ENCODE results near the gene GALNT14. TPM values are rescaled to one million over a fixed set of nuclear protein-coding genes. Genes with fewer than 3 reads are reported as not detected.

GALNT14 gene
- total RNA-seq, 1 experiment from 2014 or later: not detected

- Histone ChIP-seq H3K4me3 (no peak overlapping the region), H3K27me3 (peaks cover 23% of the 10 kb centered on the region), H3K4me1 (no peaks in the 10 kb centered on the region), H3K27ac (no peak overlapping the region), H3K9me3 (replicated peaks) (no peaks in the 10 kb centered on the region), H3K36me3 (no peaks in the 10 kb centered on the region)
- DNase-seq: no peak
These were observed 3.9 kb upstream of the GALNT14 start for GRCh38 chr2:31142110-31142509.

- Histone ChIP-seq H3K27ac (no peak overlapping the region), H3K27me3 (peaks cover 18% of the 10 kb centered on the region), H3K9me3 (replicated peaks) (no peaks in the 10 kb centered on the region), H3K4me3 (no peak overlapping the region), H3K4me1 (no peaks in the 10 kb centered on the region), H3K36me3 (no peaks in the 10 kb centered on the region)
- DNase-seq: no peak
These were observed 3.3 kb upstream of the GALNT14 start for GRCh38 chr2:31141443-31142085.

- no peak for DNase-seq
- Histone ChIP-seq H3K9me3 (replicated peaks) (no peaks in the 10 kb centered on the region), H3K36me3 (no peaks in the 10 kb centered on the region), H3K27me3 (peaks cover 14% of the 10 kb centered on the region), H3K27ac (no peak overlapping the region), H3K4me3 (no peak overlapping the region), H3K4me1 (no peaks in the 10 kb centered on the region)
These were observed 1.9 kb upstream of the GALNT14 start for GRCh38 chr2:31140151-31140550.

- H3K27ac ChIP-seq: no peak overlapping the region
- H3K9me3 ChIP-seq (replicated peaks): no peaks in the 10 kb centered on the region
- no peak for DNase-seq
- H3K27me3 ChIP-seq: peaks cover 14% of the 10 kb centered on the region
- no peaks in the 10 kb centered on the region for H3K4me1 ChIP-seq
- no peaks in the 10 kb centered on the region for H3K36me3 ChIP-seq
- no peak overlapping the region for H3K4me3 ChIP-seq
These were observed 1.4 kb upstream of the GALNT14 start for GRCh38 chr2:31139671-31140070.

- no peaks in the 10 kb centered on the region for H3K9me3 ChIP-seq (replicated peaks)
- no peaks in the 10 kb centered on the region for H3K36me3 ChIP-seq
- H3K27ac ChIP-seq: no peak overlapping the region
- no peaks in the 10 kb centered on the region for H3K4me1 ChIP-seq
- peaks cover 16% of the 10 kb centered on the region for H3K27me3 ChIP-seq
- DNase-seq: no peak
- H3K4me3 ChIP-seq: no peak overlapping the region
These were observed 816 bp downstream of the GALNT14 start for GRCh38 chr2:31137211-31138036.

- Histone ChIP-seq H3K4me1 (no peaks in the 10 kb centered on the region), H3K4me3 (no peak overlapping the region), H3K27ac (no peak overlapping the region), H3K36me3 (no peaks in the 10 kb centered on the region), H3K9me3 (replicated peaks) (no peaks in the 10 kb centered on the region), H3K27me3 (peaks cover 10% of the 10 kb centered on the region)
- DNase-seq: no peak
These were observed 1.5 kb downstream of the GALNT14 start for GRCh38 chr2:31136732-31137131.

- Histone ChIP-seq H3K36me3 (no peaks in the 10 kb centered on the region), H3K27ac (no peak overlapping the region), H3K4me3 (no peak overlapping the region), H3K4me1 (no peaks in the 10 kb centered on the region), H3K9me3 (replicated peaks) (no peaks in the 10 kb centered on the region), H3K27me3 (peaks cover 13% of the 10 kb centered on the region)
- DNase-seq: no peak
These were observed 2.2 kb downstream of the GALNT14 start for GRCh38 chr2:31136000-31136399.

GRCh38 chr2:31134480-31134879, 3.8 kb downstream of the GALNT14 start:
- DNase-seq: no peak
- H3K36me3 ChIP-seq: no peaks in the 10 kb centered on the region

GRCh38 chr2:31132786-31133185, 5.5 kb downstream of the GALNT14 start:
- H3K9me3 ChIP-seq (replicated peaks): no peaks in the 10 kb centered on the region
- H3K27me3 ChIP-seq: peaks cover 19% of the 10 kb centered on the region
- DNase-seq: no peak

More at GRCh38 chr2:31134480-31134879, 3.8 kb downstream of the GALNT14 start:
- Histone ChIP-seq H3K9me3 (replicated peaks) (no peaks in the 10 kb centered on the region), H3K4me1 (no peaks in the 10 kb centered on the region), H3K4me3 (no peak overlapping the region), H3K27ac (no peak overlapping the region), H3K27me3 (peaks cover 7% of the 10 kb centered on the region)

GRCh38 chr2:31131871-31132270, 6.4 kb downstream of the GALNT14 start:
- no peak for DNase-seq
- Histone ChIP-seq H3K9me3 (replicated peaks) (no peaks in the 10 kb centered on the region), H3K27ac (no peak overlapping the region), H3K4me3 (no peak overlapping the region), H3K4me1 (no peaks in the 10 kb centered on the region), H3K36me3 (no peaks in the 10 kb centered on the region), H3K27me3 (peaks cover 23% of the 10 kb centered on the region)

More at GRCh38 chr2:31132786-31133185, 5.5 kb downstream of the GALNT14 start:
- H3K27ac ChIP-seq: no peak overlapping the region
- no peak overlapping the region for H3K4me3 ChIP-seq
- H3K4me1 ChIP-seq: no peaks in the 10 kb centered on the region
- H3K36me3 ChIP-seq: no peaks in the 10 kb centered on the region

- peaks cover 31% of the 10 kb centered on the region for H3K27me3 ChIP-seq
- no peaks in the 10 kb centered on the region for H3K4me1 ChIP-seq
- no peak overlapping the region for H3K4me3 ChIP-seq
- no peak overlapping the region for H3K27ac ChIP-seq
- H3K36me3 ChIP-seq: no peaks in the 10 kb centered on the region
- no peak for DNase-seq
- H3K9me3 ChIP-seq (replicated peaks): no peaks in the 10 kb centered on the region
These were observed 8.7 kb downstream of the GALNT14 start for GRCh38 chr2:31129375-31130171.

- no peak overlapping the region for H3K4me3 ChIP-seq
- DNase-seq: no peak
- H3K4me1 ChIP-seq: no peaks in the 10 kb centered on the region
- H3K27ac ChIP-seq: no peak overlapping the region
- H3K27me3 ChIP-seq: peaks cover 37% of the 10 kb centered on the region
- no peaks in the 10 kb centered on the region for H3K9me3 ChIP-seq (replicated peaks)
- H3K36me3 ChIP-seq: no peaks in the 10 kb centered on the region
These were observed 10.3 kb downstream of the GALNT14 start for GRCh38 chr2:31127931-31128330.

- no peaks in the 10 kb centered on the region for H3K9me3 ChIP-seq (replicated peaks)
- no peak for DNase-seq
- peaks cover 34% of the 10 kb centered on the region for H3K27me3 ChIP-seq
- H3K36me3 ChIP-seq: no peaks in the 10 kb centered on the region
- no peak overlapping the region for H3K27ac ChIP-seq
- no peak overlapping the region for H3K4me3 ChIP-seq
- H3K4me1 ChIP-seq: no peaks in the 10 kb centered on the region
These were observed 12.1 kb downstream of the GALNT14 start for GRCh38 chr2:31125918-31126695.

- no peak overlapping the region for H3K27ac ChIP-seq
- H3K36me3 ChIP-seq: no peaks in the 10 kb centered on the region
- no peaks in the 10 kb centered on the region for H3K9me3 ChIP-seq (replicated peaks)
- no peaks in the 10 kb centered on the region for H3K4me1 ChIP-seq
- DNase-seq: no peak
- H3K27me3 ChIP-seq: peaks cover 34% of the 10 kb centered on the region
- H3K4me3 ChIP-seq: no peak overlapping the region
These were observed 13.3 kb downstream of the GALNT14 start for GRCh38 chr2:31124904-31125303.

Data from SJCRH30 (cell line).